Endodermal cell (in vitro differentiated cells): ENCODE data around the gene GABRG3. TPM values are rescaled to one million over a fixed set of nuclear protein-coding genes. Genes with fewer than 3 reads are reported as not detected.

Source experiments
- DNase-seq: peaks from one replicate; pipeline ENCODE4 v3.0.0-alpha.2; 2017
- H3K27ac ChIP-seq: 2 replicates; pipeline ENCODE4 v1.5.1; 2013; ENCODE audit warnings: mild to moderate bottlenecking, low read depth, low read length, moderate library complexity
- H3K27me3 ChIP-seq: 2 replicates; pipeline ENCODE4 v1.6.1; 2013; ENCODE audit warnings: mild to moderate bottlenecking, low read length, moderate library complexity; ENCODE audit not compliant: insufficient read depth, control insufficient read depth, poor library complexity, severe bottlenecking
- H3K36me3 ChIP-seq: 2 replicates; pipeline ENCODE4 v1.7.0; 2013; ENCODE audit warnings: mild to moderate bottlenecking, low read length, moderate library complexity; ENCODE audit not compliant: control insufficient read depth, insufficient read depth
- H3K4me1 ChIP-seq: one replicate; pipeline ENCODE4 v1.7.0; 2013; ENCODE audit warnings: low read length; ENCODE audit not compliant: control insufficient read depth, insufficient read depth
- H3K4me3 ChIP-seq: 2 replicates; pipeline ENCODE4 v1.5.1; 2013; ENCODE audit warnings: mild to moderate bottlenecking, low read length, moderate library complexity
- H3K9ac ChIP-seq: 2 replicates; pipeline ENCODE4 v1.6.1; 2013; ENCODE audit warnings: mild to moderate bottlenecking, low read length, moderate library complexity; ENCODE audit not compliant: poor library complexity, severe bottlenecking; ENCODE audit errors: extremely low read depth
- H3K9me3 ChIP-seq: 2 replicates; pipeline ENCODE4 v1.6.1; 2013; ENCODE audit warnings: mild to moderate bottlenecking, low read length, moderate library complexity; ENCODE audit not compliant: control insufficient read depth
- H3K27ac Mint-ChIP-seq: 2 replicates; pipeline ENCODE4 v1.8.0; 2020; ENCODE audit warnings: mixed read lengths
- H3K27me3 Mint-ChIP-seq: 2 replicates; pipeline ENCODE4 v1.8.0; 2021; ENCODE audit warnings: mild to moderate bottlenecking, mixed read lengths; ENCODE audit not compliant: insufficient read depth
- H3K36me3 Mint-ChIP-seq: 2 replicates; pipeline ENCODE4 v1.8.0; 2020; ENCODE audit warnings: low read depth, mixed read lengths
- H3K4me1 Mint-ChIP-seq: 2 replicates; pipeline ENCODE4 v1.8.0; 2020; ENCODE audit warnings: mixed read lengths
- H3K4me3 Mint-ChIP-seq: 2 replicates; pipeline ENCODE4 v1.8.0; 2020; ENCODE audit warnings: mild to moderate bottlenecking, moderate library complexity, mixed read lengths
- H3K9me3 Mint-ChIP-seq: 2 replicates; pipeline ENCODE4 v1.8.0; 2020; ENCODE audit warnings: mild to moderate bottlenecking, mixed read lengths
- WGBS, 2 experiments: methylation state at CpG; one replicate each; pipeline versions ENCODE4 v1.1.5 to v1.1.7; 2013; ENCODE audit warnings: missing lambda C conversion rate in 2 of 2, mixed read lengths in 1 of 2; ENCODE audit not compliant: insufficient coverage in 1 of 2, insufficient read length in 1 of 2; 5-methylcytosine and 5-hydroxymethylcytosine counted together
- total RNA-seq, 2 donors: library from RNA; stranded (reverse); fragmentation: NEBNext Ultra II Directional in 1 of 2; extraction: Animal tissue kit (Norgen Biotek cat#: 25700) in 1 of 2; gene quantifications; 2 replicates in 1 of 2; 3 replicates in 1 of 2; pipeline ENCODE4 v1.2.1, GENCODE V29; 2021
- TF ChIP-seq, protein P1 (sequence below): fragments of 200-600 bp; sonication (generic); conservative IDR thresholded peaks from 2 replicates; pipeline ENCODE4 v1.5.0; 2021; ENCODE audit warnings: antibody characterized with exemption, mild to moderate bottlenecking

GABRG3 gene
- total RNA-seq, 2 donors from 2014 or later: 0.48 to 0.84 TPM

DNA sequence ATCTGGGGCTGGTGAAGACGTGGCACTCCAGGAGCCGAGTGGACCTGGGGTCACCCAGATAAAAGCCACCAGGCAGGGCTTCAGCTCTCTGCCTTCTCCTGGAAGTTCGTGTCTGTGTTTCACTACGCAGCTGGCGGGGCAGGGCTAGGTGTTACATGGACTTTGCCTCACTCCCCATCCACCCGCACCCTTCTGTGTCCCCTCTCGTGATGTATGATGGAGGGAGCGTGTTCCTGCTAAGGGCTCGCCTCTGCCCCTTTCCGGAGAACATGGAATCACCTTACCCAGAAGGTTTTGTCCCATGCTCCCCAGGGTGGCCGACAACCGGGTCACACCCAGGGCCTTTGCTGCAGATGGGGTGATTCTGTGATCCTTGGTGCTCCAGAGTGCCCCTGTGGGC is 96.2 kb downstream of the GABRG3 start:
- Mint-ChIP-seq H3K27me3 (peaks cover 4% of the 10 kb centered on the region), H3K4me3 (no peak overlapping the region), H3K27ac (no peak overlapping the region), H3K9me3 (peaks cover 6% of the 10 kb centered on the region), H3K4me1 (peaks cover 4% of the 10 kb centered on the region), H3K36me3 (no peaks in the 10 kb centered on the region)
- H3K27me3 ChIP-seq: peaks cover 27% of the 10 kb centered on the region
- WGBS, 2 experiments: 85 to 95% methylated on average over 4 to 12 of the region's 12 CpGs
- TF ChIP-seq, protein P1, sequence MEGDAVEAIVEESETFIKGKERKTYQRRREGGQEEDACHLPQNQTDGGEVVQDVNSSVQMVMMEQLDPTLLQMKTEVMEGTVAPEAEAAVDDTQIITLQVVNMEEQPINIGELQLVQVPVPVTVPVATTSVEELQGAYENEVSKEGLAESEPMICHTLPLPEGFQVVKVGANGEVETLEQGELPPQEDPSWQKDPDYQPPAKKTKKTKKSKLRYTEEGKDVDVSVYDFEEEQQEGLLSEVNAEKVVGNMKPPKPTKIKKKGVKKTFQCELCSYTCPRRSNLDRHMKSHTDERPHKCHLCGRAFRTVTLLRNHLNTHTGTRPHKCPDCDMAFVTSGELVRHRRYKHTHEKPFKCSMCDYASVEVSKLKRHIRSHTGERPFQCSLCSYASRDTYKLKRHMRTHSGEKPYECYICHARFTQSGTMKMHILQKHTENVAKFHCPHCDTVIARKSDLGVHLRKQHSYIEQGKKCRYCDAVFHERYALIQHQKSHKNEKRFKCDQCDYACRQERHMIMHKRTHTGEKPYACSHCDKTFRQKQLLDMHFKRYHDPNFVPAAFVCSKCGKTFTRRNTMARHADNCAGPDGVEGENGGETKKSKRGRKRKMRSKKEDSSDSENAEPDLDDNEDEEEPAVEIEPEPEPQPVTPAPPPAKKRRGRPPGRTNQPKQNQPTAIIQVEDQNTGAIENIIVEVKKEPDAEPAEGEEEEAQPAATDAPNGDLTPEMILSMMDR: no peak
- no peak overlapping the region for H3K4me3 ChIP-seq
- no peak for DNase-seq
- H3K9ac ChIP-seq: no peak overlapping the region
- no peaks in the 10 kb centered on the region for H3K4me1 ChIP-seq
- no peaks in the 10 kb centered on the region for H3K36me3 ChIP-seq
- H3K9me3 ChIP-seq: peaks cover 6% of the 10 kb centered on the region
- no peak overlapping the region for H3K27ac ChIP-seq

DNA sequence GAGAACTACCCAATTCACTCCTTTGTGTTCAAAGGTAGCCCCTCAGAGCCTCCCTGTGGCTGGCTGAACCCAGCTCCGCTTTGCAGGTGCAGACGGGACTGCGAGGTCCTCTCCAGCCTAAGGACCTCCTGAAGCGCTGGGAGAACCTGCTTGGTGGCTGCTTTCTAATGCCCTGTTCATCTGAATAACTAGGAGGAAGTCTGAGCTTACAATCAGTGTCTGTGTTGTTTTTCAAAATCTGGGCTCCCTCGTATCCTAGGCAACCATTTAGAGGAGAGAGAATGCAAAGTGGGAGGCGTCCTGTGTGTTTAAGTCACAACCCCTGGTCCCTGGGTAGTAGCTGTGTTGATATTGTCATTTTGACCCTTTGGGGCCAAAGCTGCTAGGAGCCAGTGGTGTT is 99.9 kb downstream of the GABRG3 start:
- WGBS, 2 experiments: 79 to 88% methylated on average over 6 of the region's 6 CpGs
- no peak for DNase-seq
- H3K36me3 ChIP-seq: no peaks in the 10 kb centered on the region
- no peak overlapping the region for H3K27ac Mint-ChIP-seq
- H3K4me3 ChIP-seq: no peak overlapping the region
- peaks cover 6% of the 10 kb centered on the region for H3K9me3 ChIP-seq
- no peak overlapping the region for H3K9ac ChIP-seq
- TF ChIP-seq, protein P1: no peak
- H3K9me3 Mint-ChIP-seq: peaks cover 6% of the 10 kb centered on the region
- peaks cover 46% of the 10 kb centered on the region for H3K27me3 ChIP-seq
- H3K4me1 Mint-ChIP-seq: peaks cover 4% of the 10 kb centered on the region
- H3K27me3 Mint-ChIP-seq: peaks cover 4% of the 10 kb centered on the region
- H3K4me3 Mint-ChIP-seq: no peak overlapping the region
- H3K36me3 Mint-ChIP-seq: no peaks in the 10 kb centered on the region
- no peaks in the 10 kb centered on the region for H3K4me1 ChIP-seq
- H3K27ac ChIP-seq: no peak overlapping the region

DNA sequence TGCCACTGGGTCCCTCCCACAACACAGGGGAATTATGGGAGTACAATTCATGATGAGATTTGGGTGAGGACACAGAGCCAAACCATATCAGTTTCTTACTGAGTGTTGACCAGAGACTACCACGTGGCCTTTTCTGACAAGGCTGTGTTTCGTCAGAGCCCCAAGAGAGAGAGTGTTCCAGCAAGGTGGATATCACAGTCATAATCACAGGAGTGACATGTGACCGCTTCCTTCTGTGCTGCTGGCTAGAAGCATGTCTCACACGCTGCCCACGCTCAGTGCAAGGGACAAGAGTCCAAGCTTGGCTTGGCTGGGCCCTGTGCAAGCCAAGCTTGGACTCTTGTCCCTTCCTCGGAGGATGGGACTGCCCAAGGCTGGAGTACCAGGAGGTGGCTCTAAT is 103.2 kb downstream of the GABRG3 start:
- H3K9me3 ChIP-seq: no peaks in the 10 kb centered on the region
- no peak overlapping the region for H3K4me3 Mint-ChIP-seq
- no peaks in the 10 kb centered on the region for H3K4me1 ChIP-seq
- H3K4me3 ChIP-seq: no peak overlapping the region
- H3K27me3 ChIP-seq: peaks cover 39% of the 10 kb centered on the region
- H3K27ac ChIP-seq: no peak overlapping the region
- H3K9me3 Mint-ChIP-seq: no peaks in the 10 kb centered on the region
- peaks cover 4% of the 10 kb centered on the region for H3K4me1 Mint-ChIP-seq
- no peaks in the 10 kb centered on the region for H3K36me3 Mint-ChIP-seq
- 88 to 91% methylated on average over 6 of the region's 6 CpGs for WGBS, 2 experiments
- no peak for DNase-seq
- H3K36me3 ChIP-seq: no peaks in the 10 kb centered on the region
- H3K27ac Mint-ChIP-seq: no peak overlapping the region
- no peaks in the 10 kb centered on the region for H3K27me3 Mint-ChIP-seq
- H3K9ac ChIP-seq: no peak overlapping the region
- TF ChIP-seq, protein P1: no peak
